Retinal pigment epithelial cell (primary cell): ENCODE data around the gene SCD5.
A peak's percentile ranks its signal among the peaks of the same experiment; 100 is the strongest.
"Not testable (repeated sequence)": the region's sequence is repeated elsewhere in the genome, so short reads cannot be mapped to it uniquely, and the experiment has no call there.

ENCODE experiments used
- DNase-seq: peaks from one replicate; pipeline ENCODE4 v3.0.0-alpha.2; 2010; ENCODE audit warnings: low read depth
- H3K4me3 ChIP-seq: 2 replicates; pipeline ENCODE4 v1.5.1; 2011; ENCODE audit warnings: mild to moderate bottlenecking, low read length, control low read depth, moderate library complexity
- TF ChIP-seq, protein P1 (sequence below): conservative IDR thresholded peaks from 2 replicates; pipeline ENCODE4 v1.5.1; 2011; ENCODE audit warnings: low read depth, low read length, control low read depth, inconsistent platforms

SCD5 gene

DNA sequence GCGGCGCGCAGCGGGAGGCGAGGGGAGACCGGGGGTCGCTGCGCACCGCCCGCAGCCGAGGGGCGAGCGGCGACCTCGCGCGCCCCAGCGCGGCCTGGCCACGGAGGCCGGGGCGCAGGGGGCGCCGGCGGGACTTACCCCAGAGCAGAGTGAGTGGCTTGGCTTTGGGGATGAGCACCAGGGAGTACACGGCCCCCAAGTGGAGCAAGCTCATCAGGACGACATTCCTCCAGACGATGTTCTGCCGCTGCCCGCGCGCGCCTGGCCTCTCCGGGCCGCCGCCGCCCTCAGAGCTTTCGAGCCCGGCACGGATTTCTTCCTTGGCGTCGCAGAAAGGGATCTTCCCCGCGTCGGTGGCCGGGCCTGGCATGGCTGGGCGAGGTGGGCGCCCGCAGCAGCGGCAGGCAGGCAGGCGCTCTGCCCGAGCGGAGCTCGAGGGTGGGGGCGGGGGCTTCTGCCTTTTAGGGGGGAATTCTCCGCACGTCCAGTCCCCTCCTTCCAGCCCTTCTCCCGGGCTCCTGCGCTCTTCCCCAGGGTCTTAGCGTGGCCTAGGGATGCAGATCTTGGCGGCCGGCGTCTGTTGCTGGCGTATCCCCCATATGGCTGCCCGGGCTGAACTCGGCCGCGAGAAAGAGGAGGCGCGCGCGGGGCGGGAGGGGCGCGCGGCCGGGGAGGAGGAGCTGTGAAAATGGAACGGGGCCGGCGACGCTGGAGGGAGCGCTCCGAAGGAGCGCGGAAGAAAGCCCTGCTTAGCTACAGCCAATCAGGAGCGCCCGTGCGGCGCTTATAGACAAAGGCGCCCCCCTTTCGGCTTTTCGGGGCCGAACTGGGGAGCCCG is at the start of gene SCD5:
TSS of gene SCD5 (minus strand) at position 629 of the 838 bp plus-strand sequence. CDS start at position 370, 259 bp downstream.
- TF ChIP-seq, protein P1, sequence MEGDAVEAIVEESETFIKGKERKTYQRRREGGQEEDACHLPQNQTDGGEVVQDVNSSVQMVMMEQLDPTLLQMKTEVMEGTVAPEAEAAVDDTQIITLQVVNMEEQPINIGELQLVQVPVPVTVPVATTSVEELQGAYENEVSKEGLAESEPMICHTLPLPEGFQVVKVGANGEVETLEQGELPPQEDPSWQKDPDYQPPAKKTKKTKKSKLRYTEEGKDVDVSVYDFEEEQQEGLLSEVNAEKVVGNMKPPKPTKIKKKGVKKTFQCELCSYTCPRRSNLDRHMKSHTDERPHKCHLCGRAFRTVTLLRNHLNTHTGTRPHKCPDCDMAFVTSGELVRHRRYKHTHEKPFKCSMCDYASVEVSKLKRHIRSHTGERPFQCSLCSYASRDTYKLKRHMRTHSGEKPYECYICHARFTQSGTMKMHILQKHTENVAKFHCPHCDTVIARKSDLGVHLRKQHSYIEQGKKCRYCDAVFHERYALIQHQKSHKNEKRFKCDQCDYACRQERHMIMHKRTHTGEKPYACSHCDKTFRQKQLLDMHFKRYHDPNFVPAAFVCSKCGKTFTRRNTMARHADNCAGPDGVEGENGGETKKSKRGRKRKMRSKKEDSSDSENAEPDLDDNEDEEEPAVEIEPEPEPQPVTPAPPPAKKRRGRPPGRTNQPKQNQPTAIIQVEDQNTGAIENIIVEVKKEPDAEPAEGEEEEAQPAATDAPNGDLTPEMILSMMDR: no peak
- no peak for DNase-seq
- peak within 1 kb of the TSS; percentile 66 for H3K4me3 ChIP-seq

DNA sequence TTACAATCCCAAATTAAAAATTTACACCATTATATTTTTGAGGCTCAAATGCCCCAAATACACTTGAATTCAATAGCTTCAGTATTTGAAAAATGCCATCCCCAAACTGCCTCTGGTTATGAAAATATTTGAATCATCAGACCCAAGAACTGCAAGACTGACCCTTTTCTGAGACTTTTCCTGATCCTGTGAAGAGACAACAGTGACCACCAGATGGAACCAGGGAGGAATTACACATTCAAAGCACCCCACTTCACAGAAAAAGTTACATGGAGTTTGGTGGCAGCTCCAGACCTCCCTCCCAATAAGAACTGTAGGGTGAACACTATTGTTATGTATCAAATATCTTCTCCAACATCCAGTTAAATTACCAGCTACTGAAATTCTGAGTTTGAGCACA is 44.0 kb upstream of the SCD5 start:
- DNase-seq: no peak
- TF ChIP-seq, protein P1: peak; percentile 50
- no peak overlapping the region for H3K4me3 ChIP-seq

DNA sequence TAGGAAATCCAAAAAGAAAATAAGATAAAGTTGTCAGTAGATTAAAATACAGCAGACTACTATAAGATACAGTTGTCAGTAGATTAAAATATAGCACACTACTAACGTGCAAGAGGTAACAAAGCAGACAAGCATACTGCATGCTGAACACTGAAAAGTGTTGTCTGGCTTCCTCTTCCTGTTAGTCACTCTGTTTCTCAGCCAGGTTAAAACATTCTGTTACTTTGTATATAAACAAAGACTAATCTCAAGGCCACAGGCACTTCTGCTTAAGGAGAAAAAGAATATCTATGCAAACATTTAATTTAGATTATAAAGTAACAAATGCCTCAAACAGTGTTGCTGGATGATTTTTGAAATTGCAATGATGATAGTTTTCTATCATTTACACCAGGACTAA is 41.0 kb upstream of the SCD5 start:
- TF ChIP-seq, protein P1: no peak
- H3K4me3 ChIP-seq: no peak overlapping the region
- DNase-seq: no peak

DNA sequence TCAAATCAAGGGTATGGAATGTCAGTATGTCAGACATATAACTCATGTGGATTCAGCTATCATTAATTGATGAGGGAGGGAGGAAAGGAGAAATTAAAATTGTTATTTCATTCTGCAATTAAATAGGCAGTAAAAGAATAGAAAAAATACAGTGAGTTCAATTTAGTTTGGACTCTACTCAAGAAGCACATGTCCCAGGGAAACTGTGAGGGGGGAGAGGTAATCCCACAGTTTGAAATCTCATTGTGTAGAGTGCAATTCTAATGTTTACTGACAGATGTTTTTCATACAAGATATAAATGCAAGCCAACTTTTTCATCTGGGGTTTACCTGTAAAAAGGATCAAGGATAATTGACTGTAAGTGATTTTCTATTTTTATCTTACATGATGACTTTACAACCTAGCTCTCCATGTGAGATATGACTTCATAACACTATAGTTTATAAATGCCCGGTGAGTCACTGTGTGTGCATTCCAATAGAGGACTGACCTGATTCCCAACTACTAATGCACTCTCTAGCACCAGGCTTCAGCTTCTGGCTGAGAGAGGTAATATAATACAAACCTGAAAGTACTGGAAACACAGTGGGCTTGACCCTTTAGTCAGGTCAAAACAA is 35.2 kb upstream of the SCD5 start:
- no peak overlapping the region for H3K4me3 ChIP-seq
- DNase-seq: peak; percentile 63
- TF ChIP-seq, protein P1: no peak

DNA sequence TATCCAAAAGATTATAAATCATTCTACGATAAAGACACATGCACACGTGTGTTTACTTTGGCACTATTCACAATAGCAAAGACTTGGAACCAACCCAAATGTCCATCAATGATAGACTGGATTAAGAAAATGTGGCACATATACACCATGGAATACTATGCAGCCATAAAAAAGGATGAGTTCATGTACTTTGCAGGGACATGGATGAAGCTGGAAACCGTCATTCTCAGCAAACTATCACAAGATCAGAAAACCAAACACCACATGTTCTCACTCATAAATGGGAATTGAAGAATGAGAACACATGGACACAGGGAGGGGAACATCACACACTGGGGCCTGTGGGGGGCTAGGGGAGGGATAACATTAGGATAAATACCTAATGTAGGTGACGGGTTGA is 34.5 kb upstream of the SCD5 start:
- DNase-seq, H3K4me3 ChIP-seq: not testable (repeated sequence)

DNA sequence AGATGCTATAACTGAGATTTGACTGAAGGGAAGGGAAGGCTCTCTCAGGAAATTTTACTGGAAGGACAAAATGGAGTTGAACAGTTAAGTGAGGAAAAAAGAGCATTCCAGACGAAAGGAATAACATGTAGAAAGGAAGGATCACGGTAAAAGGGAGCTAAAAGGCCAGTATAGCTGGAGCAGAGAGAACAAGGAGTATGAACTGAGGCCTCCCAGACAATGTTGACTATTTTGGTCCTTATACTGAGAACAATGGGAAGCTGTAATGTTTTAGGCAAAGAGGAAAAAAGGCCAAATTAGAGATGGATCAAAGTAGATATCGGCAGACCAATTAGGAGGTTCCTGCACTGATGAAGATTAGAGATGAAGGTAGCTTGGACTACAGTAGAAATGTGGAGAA is 26.8 kb upstream of the SCD5 start:
- no peak for DNase-seq
- TF ChIP-seq, protein P1: no peak
- no peak overlapping the region for H3K4me3 ChIP-seq

DNA sequence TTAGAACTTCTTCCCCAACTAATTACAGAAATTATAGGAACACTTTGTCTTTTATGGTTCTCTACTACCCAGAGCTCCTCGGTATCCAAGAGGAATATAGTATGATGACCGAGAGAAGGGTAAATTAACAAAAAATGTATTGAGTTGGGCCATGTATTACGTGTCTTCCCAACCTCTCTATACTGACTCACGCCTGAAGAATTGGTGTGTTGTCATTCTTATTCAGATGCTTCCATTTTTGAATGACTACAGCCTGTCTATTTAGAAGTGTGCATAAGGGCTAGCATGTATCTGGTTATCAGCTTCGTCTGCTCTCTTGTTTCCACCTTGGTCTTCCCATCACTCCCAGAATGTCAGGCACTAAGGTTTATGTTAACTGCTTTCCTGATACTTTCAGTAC is 24.5 kb upstream of the SCD5 start:
- no peak overlapping the region for H3K4me3 ChIP-seq
- TF ChIP-seq, protein P1: no peak
- DNase-seq: no peak
